ENCODE measurements around the gene ATM.
A peak's percentile ranks its signal among the peaks of the same experiment; 100 is the strongest.

Gene ATM

DNA sequence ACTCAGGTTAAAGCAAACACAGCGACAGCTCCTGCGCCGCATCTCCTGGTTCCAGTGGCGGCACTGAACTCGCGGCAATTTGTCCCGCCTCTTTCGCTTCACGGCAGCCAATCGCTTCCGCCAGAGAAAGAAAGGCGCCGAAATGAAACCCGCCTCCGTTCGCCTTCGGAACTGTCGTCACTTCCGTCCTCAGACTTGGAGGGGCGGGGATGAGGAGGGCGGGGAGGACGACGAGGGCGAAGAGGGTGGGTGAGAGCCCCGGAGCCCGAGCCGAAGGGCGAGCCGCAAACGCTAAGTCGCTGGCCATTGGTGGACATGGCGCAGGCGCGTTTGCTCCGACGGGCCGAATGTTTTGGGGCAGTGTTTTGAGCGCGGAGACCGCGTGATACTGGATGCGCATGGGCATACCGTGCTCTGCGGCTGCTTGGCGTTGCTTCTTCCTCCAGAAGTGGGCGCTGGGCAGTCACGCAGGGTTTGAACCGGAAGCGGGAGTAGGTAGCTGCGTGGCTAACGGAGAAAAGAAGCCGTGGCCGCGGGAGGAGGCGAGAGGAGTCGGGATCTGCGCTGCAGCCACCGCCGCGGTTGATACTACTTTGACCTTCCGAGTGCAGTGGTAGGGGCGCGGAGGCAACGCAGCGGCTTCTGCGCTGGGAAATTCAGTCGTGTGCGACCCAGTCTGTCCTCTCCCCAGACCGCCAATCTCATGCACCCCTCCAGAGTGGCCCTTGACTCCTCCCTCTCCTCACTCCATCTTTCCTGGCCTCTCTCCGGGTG is at the start of gene ATM, which contains the start of gene NPAT:
ATM (plus strand) TSS at position 494 of the 774 bp plus-strand sequence. CDS start 4,558 bp downstream, outside the sequence.
NPAT (minus strand) TSS at position 65 of the 774 bp plus-strand sequence. CDS start 102 bp downstream, outside the sequence.
- DNase-seq (ENCODE audit: low spot score): peak; percentile 100

GRCh38 chr11:108177570-108177969 is 45.3 kb upstream of the ATM start:
- no peak for DNase-seq (ENCODE audit: low spot score)

DNA sequence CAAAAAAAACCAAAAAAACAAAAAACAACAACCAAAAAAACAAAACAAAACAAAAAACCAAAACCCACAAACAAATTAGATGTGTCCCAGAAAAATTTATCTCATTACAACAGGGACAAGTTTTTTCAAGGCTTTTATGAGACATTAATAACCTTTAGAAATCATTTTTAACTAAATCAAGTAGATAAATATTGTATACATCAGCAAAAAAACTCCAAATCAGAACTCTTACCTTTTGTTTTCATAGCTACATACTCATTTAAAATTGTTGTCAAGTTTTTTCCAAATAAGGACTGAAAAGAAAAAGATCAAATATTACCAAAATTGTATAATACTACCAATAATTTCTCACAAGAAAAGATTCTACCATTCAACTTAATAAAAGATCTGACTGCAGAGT is 29.1 kb upstream of the ATM start:
- DNase-seq (ENCODE audit: low spot score): no peak

GRCh38 chr11:108196901-108197300 is 26.0 kb upstream of the ATM start:
- no peak for DNase-seq (ENCODE audit: low spot score)

- no peak for DNase-seq (ENCODE audit: low spot score)
Measured at GRCh38 chr11:108197351-108197750, 25.5 kb upstream of the ATM start.

DNA sequence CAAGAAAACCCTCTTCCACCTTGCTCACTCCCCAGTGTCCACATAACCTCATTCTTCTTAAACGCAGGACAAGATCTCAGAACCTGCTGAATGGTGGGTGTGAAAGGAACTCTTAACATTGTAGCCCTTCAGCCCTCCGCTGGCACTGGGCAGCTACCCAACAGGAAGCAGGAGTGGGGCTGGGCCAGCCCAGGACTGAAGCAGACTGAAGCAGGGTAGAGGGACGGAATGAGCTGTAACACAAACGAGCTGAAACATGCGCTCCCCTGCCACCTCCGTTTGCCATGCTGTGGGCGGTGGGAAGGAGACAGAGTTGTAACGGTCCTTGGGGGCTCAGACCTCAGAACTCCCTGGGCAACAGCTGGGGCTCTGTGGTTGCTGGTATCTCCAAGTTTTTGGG is 24.0 kb upstream of the ATM start:
- no peak for DNase-seq (ENCODE audit: low spot score)

- DNase-seq (ENCODE audit: low spot score): no peak
Measured at GRCh38 chr11:108199446-108200321, 23.2 kb upstream of the ATM start.

- no peak for DNase-seq (ENCODE audit: low spot score)
Measured at GRCh38 chr11:108203075-108203474, 19.8 kb upstream of the ATM start.

- no peak for DNase-seq (ENCODE audit: low spot score)
Measured at GRCh38 chr11:108204376-108204775, 18.5 kb upstream of the ATM start.

DNA sequence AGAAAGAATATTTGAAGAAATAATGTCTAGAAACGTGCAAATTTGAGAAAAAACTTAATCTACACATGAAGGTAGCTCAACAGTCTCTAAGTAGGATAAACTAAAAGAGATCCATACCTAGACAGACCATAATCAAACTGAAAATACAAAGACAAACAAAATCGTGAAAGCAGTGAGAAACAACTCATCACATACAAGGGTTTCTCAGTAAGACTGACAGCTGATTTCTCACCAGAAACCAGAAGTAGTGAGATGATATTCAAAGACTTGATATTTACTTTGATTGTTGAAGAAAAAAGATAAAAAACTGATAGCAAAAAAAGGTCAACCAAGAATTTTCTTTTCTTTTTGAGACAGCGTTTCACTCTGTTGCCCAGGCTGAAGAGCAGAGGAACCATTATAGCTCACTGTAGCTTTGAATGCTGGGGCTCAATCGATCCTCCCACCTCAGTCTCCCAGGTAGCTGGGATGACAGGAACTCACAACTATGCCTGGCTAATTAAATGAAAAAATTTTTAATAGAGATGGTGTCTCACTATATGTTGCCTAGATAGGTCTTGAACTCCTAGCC is 17.9 kb upstream of the ATM start:
- no peak for DNase-seq (ENCODE audit: low spot score)

DNA sequence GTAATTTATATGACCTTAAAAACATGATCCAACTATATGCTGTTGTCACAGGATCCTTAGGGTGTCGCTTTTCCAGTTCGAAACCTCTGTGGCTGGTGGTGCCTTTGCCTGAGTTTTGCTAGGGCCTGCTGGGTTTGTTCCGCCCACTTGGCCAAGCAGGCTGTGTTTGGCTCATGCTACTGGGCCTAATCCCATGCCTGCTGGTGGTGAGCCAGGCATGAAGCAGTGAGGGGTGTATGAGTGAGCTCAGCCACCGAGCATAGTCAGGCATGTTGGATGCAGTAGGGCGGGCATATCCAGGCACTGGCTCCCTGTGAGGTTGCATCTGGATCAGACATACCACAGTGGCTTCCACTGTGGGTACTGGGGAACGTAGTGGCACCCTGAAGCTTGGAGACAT is 16.7 kb upstream of the ATM start:
- no peak for DNase-seq (ENCODE audit: low spot score)

- DNase-seq (ENCODE audit: low spot score): no peak
Measured at GRCh38 chr11:108206969-108207682, 15.7 kb upstream of the ATM start.

DNA sequence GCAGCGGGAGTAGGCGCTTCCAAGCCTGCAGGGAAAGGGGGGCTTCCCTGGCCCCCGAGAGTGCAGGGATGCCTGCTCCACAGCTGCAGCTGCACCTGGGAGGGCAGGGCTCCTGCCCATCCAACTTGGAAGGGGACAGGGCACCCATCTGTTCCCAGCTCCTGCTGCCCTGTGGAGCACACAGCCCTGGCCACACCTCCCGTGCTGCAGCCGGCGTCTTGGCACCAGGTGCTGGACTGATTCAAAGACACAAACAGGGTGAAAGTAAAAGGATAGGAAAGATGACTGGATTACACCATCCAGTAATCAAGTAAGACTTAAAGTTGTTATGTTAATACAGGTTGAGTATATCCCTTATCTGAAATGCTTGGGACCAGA is 15.2 kb upstream of the ATM start:
- DNase-seq (ENCODE audit: low spot score): no peak

DNA sequence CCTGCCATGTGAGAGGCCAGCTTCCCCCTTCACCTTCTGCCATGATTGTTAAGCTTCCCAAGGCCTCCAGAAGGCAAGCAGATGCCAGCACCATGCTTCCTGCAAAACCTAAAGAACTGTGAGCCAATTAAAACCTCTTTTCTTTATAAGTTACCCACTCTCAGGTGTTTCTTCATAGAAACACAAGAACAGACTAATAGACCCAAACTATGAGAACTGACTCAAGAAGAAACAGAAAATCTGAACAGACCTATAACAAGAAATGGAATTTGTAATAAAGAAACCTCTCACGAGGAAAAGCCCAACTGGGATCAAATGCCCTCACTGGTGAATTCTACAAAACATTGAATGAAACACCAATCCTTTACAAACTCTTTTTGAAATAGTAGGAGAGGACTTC is 12.4 kb upstream of the ATM start:
- no peak for DNase-seq (ENCODE audit: low spot score)

- no peak for DNase-seq (ENCODE audit: low spot score)
Measured at GRCh38 chr11:108213784-108214183, 9.1 kb upstream of the ATM start.

DNA sequence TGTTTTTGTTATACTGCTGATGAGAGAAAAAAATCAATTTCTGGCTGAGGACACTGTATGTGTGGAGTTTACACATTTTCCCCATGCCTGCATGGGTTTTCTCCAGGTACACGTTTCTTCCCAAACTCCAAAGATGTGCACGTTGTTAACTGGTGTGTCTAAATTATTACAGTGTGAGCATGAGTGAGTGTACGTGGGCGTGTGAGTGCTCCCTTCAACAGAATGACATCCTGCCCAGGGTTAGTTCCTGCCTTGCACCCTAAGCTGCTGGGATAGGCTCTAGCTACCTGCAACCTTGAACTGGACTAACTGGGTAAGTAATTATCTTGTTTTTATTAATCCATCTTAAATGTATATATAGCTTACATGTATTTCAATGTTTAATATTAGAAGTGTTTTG is 5.9 kb upstream of the ATM start:
- no peak for DNase-seq (ENCODE audit: low spot score)

- no peak for DNase-seq (ENCODE audit: low spot score)
Measured at GRCh38 chr11:108218455-108218854, 4.4 kb upstream of the ATM start.

DNA sequence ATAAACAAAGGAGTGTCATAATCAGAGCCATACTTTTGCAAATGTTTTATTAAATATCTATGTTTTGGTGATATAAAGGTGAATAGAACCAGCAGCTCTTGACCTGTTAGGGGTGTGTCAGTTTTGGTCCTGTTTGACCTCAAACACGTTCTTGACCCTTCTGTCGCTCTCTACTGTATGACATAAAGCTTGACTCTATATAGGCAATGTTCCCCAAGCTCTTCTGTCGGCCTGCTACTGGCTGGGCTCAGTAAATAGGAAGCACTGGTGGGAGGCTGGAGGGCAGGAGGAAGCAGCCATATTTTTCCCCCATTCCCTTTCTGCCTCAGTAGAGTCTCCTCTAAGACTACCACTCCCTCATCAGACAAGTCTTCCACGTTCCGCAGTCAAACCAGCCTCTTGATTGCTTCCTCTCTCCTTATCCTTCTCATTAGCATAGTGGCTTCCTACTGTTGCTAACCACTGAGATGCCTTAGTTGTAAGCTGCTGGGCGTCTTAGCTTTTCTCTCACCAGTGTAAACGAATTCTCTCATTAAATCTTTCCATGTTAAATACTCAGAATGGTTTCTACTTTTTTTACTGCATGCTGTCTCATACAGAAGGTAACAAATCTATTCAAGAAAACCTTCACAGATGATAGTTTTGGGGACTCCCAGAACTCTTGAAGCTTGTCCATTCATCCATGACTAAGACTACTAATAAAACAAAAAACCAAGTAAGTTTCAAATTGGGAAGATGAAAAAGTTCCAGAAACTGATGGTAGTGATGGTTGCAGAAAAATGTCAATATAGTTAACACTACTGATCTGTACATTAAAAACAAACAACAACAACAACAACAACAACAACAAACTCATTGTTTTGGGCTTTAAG is 3.7 kb upstream of the ATM start:
- no peak for DNase-seq (ENCODE audit: low spot score)

GRCh38 chr11:108220721-108221336 is 2.0 kb upstream of the ATM start:
- no peak for DNase-seq (ENCODE audit: low spot score)

DNA sequence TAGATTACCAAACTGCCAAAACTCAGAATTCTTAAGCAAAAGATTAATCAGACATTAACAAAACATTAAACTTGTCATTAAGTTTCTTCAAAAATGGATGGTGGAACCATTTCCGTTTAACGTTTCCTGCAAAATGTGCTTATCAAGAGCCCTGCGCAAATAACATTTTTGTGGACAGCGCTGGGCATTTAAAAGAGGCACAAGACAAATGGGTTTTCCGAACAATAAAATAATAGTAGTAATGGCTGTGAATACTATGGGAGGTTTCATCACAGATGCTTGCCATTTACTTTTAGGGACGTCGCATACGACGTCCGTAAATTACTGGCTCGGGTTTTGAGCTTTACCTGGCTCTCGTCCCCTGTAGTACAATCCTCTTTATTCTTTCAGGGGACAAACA is 1.5 kb upstream of the ATM start:
- no peak for DNase-seq (ENCODE audit: low spot score)
